Esophagus squamous epithelium (tissue), 5 donors: ENCODE measurements around the gene RBMS3. TPM values are rescaled to one million over a fixed set of nuclear protein-coding genes. Genes with fewer than 3 reads are reported as not detected.

Source experiments
- DNase-seq: peaks from one replicate; lab custom pipeline; 2025; lab: John Stamatoyannopoulos, UW
- H3K27ac ChIP-seq, 4 donors: fragments of 200-600 bp; sonication (generic); one replicate each; pipeline ENCODE4 v1.5.1; 2016 to 2019; ENCODE audit warnings: mild to moderate bottlenecking in 1 of 4
- H3K27me3 ChIP-seq, 4 donors: fragments of 200-600 bp; sonication (generic); 1 replicate in 3 of 4; 2 replicates in 1 of 4; pipeline versions ENCODE4 v1.5.1 to v1.6.0; 2017 to 2021; ENCODE audit warnings: antibody characterized with exemption in 1 of 4
- H3K36me3 ChIP-seq, 3 donors: fragments of 200-600 bp; sonication (generic); one replicate each; pipeline ENCODE4 v1.5.1; 2016 to 2019
- H3K4me1 ChIP-seq, 3 donors: fragments of 200-600 bp; sonication (generic); one replicate each; pipeline ENCODE4 v1.5.1; 2017 to 2019
- H3K4me3 ChIP-seq, 4 donors: fragments of 200-600 bp; sonication (generic); 1 replicate in 3 of 4; 2 replicates in 1 of 4; pipeline ENCODE4 v1.5.1; 2016 to 2019; ENCODE audit warnings: mild to moderate bottlenecking in 2 of 4, moderate library complexity in 1 of 4
- H3K9me3 ChIP-seq, 3 donors: fragments of 200-600 bp; sonication (generic); one replicate each; pipeline ENCODE4 v1.5.1; 2016 to 2019
- POLR2A ChIP-seq, 4 donors: fragments of 450-650 bp; IDR thresholded peaks; one replicate each; pipeline ENCODE4 v1.6.1; 2017; ENCODE audit warnings: antibody characterized with exemption in 4 of 4, mild to moderate bottlenecking in 4 of 4, moderate library complexity in 3 of 4
- WGBS, 2 donors: methylation state at CpG; one replicate each; pipeline ENCODE4 v1.1.5; 2018; 5-methylcytosine and 5-hydroxymethylcytosine counted together
- intact Hi-C: fragments of 100-400 bp; cut with DNase I; formaldehyde crosslinking; loops from one replicate; pipeline ENCODE4 v1.15.0; 2022
- total RNA-seq, 4 donors: library from RNA; depleted of rRNA; stranded (reverse); fragments of >200 nt; gene quantifications; one replicate each; pipeline ENCODE4 v1.1.0, GENCODE V29; 2016
- TF ChIP-seq, protein P1 (sequence below), 6 experiments: fragments of 450-650 bp in 4 of 6; fragments of 200-600 bp in 2 of 6; sonication (generic) in 2 of 6; IDR thresholded peaks; one replicate each; pipeline ENCODE4 v1.5.1; 2016 to 2019; ENCODE audit warnings: antibody characterized with exemption in 6 of 6, mild to moderate bottlenecking in 4 of 6, moderate library complexity in 4 of 6
- donor health status: DM: yes; HTN: yes; CAD: no.

Gene RBMS3
- total RNA-seq, 4 donors from 2014 or later: 0.57 to 35.7 (median 6.1) TPM

DNA sequence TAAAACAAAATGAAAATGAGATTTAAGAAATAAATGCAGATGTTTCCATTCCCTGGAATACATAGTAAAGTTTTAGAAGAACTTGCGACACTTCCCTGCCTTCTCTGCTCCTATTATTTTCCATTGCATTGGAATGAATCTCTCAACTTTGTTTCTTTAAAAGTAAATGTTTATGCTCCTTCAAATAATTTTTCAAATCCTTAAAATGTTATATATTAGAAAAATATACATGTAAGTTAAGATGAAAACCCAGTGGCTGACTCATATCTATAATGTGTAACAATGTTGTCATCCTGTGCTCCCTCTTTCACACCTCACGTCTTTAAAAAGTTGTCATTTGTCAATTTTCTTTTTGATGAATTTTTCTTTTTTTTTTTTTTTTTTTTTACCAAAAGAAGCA lies 3.6 kb downstream of the RBMS3 start:
- Histone ChIP-seq H3K27ac (peak overlapping the region in 2 of 4 donors; percentile 76 to 86), H3K9me3 (no peaks in the 10 kb centered on the region), H3K36me3 (no peaks in the 10 kb centered on the region), H3K4me1 (peaks cover 0 to 38% (median 3%) of the 10 kb centered on the region in 3 donors), H3K4me3 (peak overlapping the region in 3 of 4 donors; percentile 55 to 76 (median 55)), H3K27me3 (no peaks in the 10 kb centered on the region)
- 36 to 48% methylated on average over 2 of the region's 2 CpGs for WGBS, 2 donors
- no peak for DNase-seq
- intact Hi-C loops: no loop called here
- TF ChIP-seq, protein P1, sequence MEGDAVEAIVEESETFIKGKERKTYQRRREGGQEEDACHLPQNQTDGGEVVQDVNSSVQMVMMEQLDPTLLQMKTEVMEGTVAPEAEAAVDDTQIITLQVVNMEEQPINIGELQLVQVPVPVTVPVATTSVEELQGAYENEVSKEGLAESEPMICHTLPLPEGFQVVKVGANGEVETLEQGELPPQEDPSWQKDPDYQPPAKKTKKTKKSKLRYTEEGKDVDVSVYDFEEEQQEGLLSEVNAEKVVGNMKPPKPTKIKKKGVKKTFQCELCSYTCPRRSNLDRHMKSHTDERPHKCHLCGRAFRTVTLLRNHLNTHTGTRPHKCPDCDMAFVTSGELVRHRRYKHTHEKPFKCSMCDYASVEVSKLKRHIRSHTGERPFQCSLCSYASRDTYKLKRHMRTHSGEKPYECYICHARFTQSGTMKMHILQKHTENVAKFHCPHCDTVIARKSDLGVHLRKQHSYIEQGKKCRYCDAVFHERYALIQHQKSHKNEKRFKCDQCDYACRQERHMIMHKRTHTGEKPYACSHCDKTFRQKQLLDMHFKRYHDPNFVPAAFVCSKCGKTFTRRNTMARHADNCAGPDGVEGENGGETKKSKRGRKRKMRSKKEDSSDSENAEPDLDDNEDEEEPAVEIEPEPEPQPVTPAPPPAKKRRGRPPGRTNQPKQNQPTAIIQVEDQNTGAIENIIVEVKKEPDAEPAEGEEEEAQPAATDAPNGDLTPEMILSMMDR (IDR thresholded peaks at IDR 0.05): no peak
- no peak for TF ChIP-seq POLR2A (IDR thresholded peaks at IDR 0.05)

- Histone ChIP-seq H3K36me3 (no peaks in the 10 kb centered on the region), H3K4me3 (peak overlapping the region in 3 of 4 donors; percentile 19 to 76 (median 55)), H3K9me3 (no peaks in the 10 kb centered on the region), H3K27ac (peak overlapping the region in 3 of 4 donors; percentile 75 to 86 (median 76)), H3K4me1 (peaks cover 0 to 36% (median 3%) of the 10 kb centered on the region in 3 donors), H3K27me3 (no peaks in the 10 kb centered on the region)
- intact Hi-C loops: no loop called here
- WGBS, 2 donors: 33 to 34% methylated on average over 4 of the region's 4 CpGs
- TF ChIP-seq POLR2A (IDR thresholded peaks at IDR 0.05): no peak
- TF ChIP-seq, protein P1 (IDR thresholded peaks at IDR 0.05): no peak
- no peak for DNase-seq
These were observed 4.7 kb downstream of the RBMS3 start for GRCh38 chr3:29285471-29286071.

- no peak for DNase-seq
- Histone ChIP-seq H3K9me3 (no peaks in the 10 kb centered on the region), H3K27me3 (no peaks in the 10 kb centered on the region), H3K36me3 (no peaks in the 10 kb centered on the region), H3K4me1 (peaks cover 0 to 35% (median 3%) of the 10 kb centered on the region in 3 donors), H3K27ac (peak overlapping the region in 3 of 4 donors; percentile 56 to 86 (median 76)), H3K4me3 (peak overlapping the region in 3 of 4 donors; percentile 19 to 76 (median 55))
- no peak for TF ChIP-seq POLR2A (IDR thresholded peaks at IDR 0.05)
- TF ChIP-seq, protein P1 (IDR thresholded peaks at IDR 0.05): no peak
- intact Hi-C loops: no loop called here
- 49 to 65% methylated on average over 5 of the region's 5 CpGs for WGBS, 2 donors
These were observed 5.8 kb downstream of the RBMS3 start for GRCh38 chr3:29286478-29287240.

DNA sequence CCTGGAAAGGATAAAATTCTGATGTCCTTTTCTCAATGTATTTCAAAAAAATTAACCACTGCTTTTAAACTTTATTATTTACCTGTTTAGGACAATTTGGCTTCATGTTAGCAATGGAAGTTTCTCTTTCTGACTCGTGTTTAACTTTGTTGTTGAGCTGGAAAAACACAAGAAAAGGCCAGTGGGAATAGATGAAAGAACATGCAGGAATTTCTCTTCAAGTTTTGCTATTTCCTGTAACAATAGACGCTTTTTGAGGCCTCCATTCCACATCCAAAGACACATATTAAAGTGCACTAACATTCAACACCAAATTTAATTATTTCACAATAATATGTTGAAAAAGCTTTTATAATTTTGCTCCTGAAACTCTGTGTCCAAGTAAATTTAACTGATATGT lies 9.7 kb downstream of the RBMS3 start:
- intact Hi-C loops: no loop called here
- TF ChIP-seq POLR2A (IDR thresholded peaks at IDR 0.05): no peak
- peaks cover 0 to 31% (median 3%) of the 10 kb centered on the region in 3 donors for H3K4me1 ChIP-seq
- H3K4me3 ChIP-seq: no peak overlapping the region
- no peak overlapping the region for H3K27ac ChIP-seq
- DNase-seq: no peak
- H3K9me3 ChIP-seq: no peaks in the 10 kb centered on the region
- no peaks in the 10 kb centered on the region for H3K27me3 ChIP-seq
- no peaks in the 10 kb centered on the region for H3K36me3 ChIP-seq
- WGBS, 2 donors: 44 to 52% methylated on average over 2 of the region's 2 CpGs

GRCh38 chr3:29291260-29291981 lies 10.6 kb downstream of the RBMS3 start:
- intact Hi-C loops: no loop called here
- DNase-seq: no peak
- Histone ChIP-seq H3K4me3 (no peak overlapping the region), H3K36me3 (no peaks in the 10 kb centered on the region), H3K27ac (no peak overlapping the region), H3K27me3 (no peaks in the 10 kb centered on the region), H3K4me1 (peaks cover 0 to 28% (median 3%) of the 10 kb centered on the region in 3 donors), H3K9me3 (no peaks in the 10 kb centered on the region)
- WGBS, 2 donors: 64 to 70% methylated on average over 4 of the region's 4 CpGs
- TF ChIP-seq, protein P1 (IDR thresholded peaks at IDR 0.05): no peak
- TF ChIP-seq POLR2A (IDR thresholded peaks at IDR 0.05): no peak
